ENCODE measurements around the gene PEBP1. TPM values are rescaled to one million over a fixed set of nuclear protein-coding genes. Genes with fewer than 3 reads are reported as not detected.

Gene PEBP1
- 100 to 1,000 TPM; 117 to 120 TPM for total RNA-seq

DNA sequence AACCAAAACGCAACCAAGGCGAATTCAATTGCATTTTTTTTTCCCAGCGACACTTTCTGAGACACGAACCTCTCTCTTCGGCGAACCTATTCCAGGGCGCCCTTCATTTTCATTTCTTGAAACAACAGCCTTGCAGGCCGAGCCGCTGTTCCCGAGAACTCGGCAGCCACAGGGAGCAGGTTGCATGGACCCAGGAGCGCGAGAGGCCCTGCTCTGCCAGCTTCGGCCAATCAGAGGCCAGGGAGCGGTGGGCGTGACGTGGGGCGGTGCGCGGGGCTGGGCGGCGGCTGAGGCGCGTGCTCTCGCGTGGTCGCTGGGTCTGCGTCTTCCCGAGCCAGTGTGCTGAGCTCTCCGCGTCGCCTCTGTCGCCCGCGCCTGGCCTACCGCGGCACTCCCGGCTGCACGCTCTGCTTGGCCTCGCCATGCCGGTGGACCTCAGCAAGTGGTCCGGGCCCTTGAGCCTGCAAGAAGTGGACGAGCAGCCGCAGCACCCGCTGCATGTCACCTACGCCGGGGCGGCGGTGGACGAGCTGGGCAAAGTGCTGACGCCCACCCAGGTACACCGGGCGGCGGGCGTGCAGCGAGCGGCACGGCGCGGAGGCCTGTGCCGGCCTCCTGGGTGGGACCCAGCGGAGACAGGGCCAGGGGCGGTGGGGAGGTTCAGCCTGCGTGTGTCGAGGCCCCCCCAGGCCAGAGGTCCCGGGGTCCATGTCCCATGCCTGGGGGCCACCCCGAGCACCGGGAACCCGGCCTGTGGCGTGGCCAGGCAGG is at the start of gene PEBP1:
Gene PEBP1 (plus strand): TSS at position 337 of the 771 bp plus-strand sequence. CDS start 86 bp downstream, at position 423.
- peak; percentile 95 for DNase-seq
- Mint-ChIP-seq H3K4me1 (ENCODE audit: low read depth) (peaks cover 31% of the 10 kb centered on the region), H3K9me3 (no peaks in the 10 kb centered on the region), H3K4me3 (peak within 1 kb of the TSS; percentile 98), H3K36me3 (ENCODE audit: low read depth) (peaks cover 12% of the 10 kb centered on the region), H3K27me3 (ENCODE audit: low read depth) (no peaks in the 10 kb centered on the region), H3K27ac (peak within 1 kb of the TSS; percentile 83)
- CTCF ChIA-PET = interaction anchor here (1.0 to 3.2 kb wide), 6 partner anchors 15 to 261 kb away, joined by 3 to 20 read pairs (median 5); partner anchors contain the start of gene SUDS3
- intact Hi-C loops (cut with micrococcal nuclease) = loop anchor here (1.0 to 10.0 kb wide), 7 partner anchors 75 to 946 kb away; partner anchors contain the start of genes FBXO21, RFC5, SUDS3 and WSB2

DNA sequence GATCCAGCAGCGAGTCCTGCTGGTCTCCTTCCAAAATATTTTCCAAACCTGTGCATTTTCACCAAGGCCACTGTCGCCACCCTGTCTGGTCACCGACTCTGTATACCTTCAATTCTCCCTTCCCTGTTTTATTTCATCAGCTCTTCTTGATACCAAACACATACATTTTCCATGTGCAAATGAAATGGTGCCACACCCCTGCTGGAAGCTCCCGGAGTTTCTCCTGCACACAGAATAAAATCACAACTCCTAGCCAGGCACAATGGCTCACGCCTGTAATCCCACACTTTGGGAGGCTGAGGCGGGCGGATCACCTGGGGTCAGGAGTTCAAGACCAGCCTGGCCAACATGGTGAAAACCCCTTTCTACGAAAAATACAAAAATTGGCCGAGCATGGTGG is 46.1 kb upstream of the PEBP1 start:
- Mint-ChIP-seq H3K4me1 (ENCODE audit: low read depth) (no peaks in the 10 kb centered on the region), H3K27ac (no peak overlapping the region), H3K9me3 (no peaks in the 10 kb centered on the region), H3K27me3 (ENCODE audit: low read depth) (no peaks in the 10 kb centered on the region), H3K4me3 (no peak overlapping the region), H3K36me3 (ENCODE audit: low read depth) (no peaks in the 10 kb centered on the region)
- CTCF ChIA-PET = interaction anchor here (0.8 kb wide), 1 partner anchor 253 kb away, joined by 3 read pairs; no protein-coding TSS in a partner anchor
- intact Hi-C loops (cut with micrococcal nuclease) = no loop called here
- DNase-seq = no peak

GRCh38 chr12:118094039-118094438 is 41.9 kb upstream of the PEBP1 start:
- Mint-ChIP-seq H3K9me3 (no peaks in the 10 kb centered on the region), H3K27me3 (ENCODE audit: low read depth) (no peaks in the 10 kb centered on the region), H3K36me3 (ENCODE audit: low read depth) (no peaks in the 10 kb centered on the region), H3K4me3 (no peak overlapping the region), H3K4me1 (ENCODE audit: low read depth) (no peaks in the 10 kb centered on the region), H3K27ac (no peak overlapping the region)
- CTCF ChIA-PET = interaction anchor here (1.0 kb wide), 1 partner anchor 17 kb away, joined by 4 read pairs; no protein-coding TSS in a partner anchor
- no peak for DNase-seq
- intact Hi-C loops (cut with micrococcal nuclease) = no loop called here

- CTCF ChIA-PET = no interaction called here
- H3K36me3 Mint-ChIP-seq (ENCODE audit: low read depth) = no peaks in the 10 kb centered on the region
- intact Hi-C loops (cut with micrococcal nuclease) = no loop called here
Observed at GRCh38 chr12:118098401-118098800, 37.5 kb upstream of the PEBP1 start.

DNA sequence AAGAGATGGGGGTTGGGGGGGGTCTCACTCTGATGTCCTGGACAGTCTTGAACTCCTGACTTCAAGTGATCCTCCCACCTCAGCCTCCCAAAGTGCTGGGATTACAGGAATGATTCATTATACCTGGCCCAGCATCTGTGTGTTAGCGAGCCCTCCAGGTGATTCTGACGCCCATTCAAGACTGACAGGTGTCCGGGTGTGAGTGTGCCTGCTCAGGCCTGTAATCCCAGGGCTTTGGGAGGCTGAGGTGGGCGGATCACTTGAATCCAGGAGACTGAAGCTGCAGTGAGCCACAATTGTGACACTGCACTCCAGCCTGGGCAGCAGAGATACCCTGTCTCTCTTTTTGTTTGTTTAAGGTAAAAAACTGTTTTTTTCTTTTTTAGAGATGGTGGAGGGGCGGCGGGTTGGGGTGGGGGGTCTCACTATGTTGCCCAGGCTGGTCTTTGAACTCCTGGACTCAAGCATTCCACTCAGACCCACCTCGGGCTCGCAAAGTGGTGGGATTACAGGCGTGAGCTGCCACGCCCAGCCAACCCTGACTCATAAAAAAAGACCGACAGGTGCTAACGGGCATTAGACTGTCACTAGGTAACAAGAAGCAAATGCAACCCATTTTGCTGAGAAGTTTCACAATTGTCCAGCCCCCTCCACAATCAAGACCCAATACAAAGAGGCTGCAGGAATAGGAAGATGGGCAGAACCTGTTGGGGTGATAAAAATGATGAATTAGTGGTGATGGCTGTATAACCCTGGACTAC is 36.8 kb upstream of the PEBP1 start:
- H3K4me3 Mint-ChIP-seq = no peak overlapping the region
- peaks cover 2% of the 10 kb centered on the region for H3K4me1 Mint-ChIP-seq (ENCODE audit: low read depth)
- H3K36me3 Mint-ChIP-seq (ENCODE audit: low read depth) = no peaks in the 10 kb centered on the region
- peaks cover 13% of the 10 kb centered on the region for H3K27me3 Mint-ChIP-seq (ENCODE audit: low read depth)
- no peaks in the 10 kb centered on the region for H3K9me3 Mint-ChIP-seq
- H3K27ac Mint-ChIP-seq = no peak overlapping the region
- intact Hi-C loops (cut with micrococcal nuclease) = no loop called here
- CTCF ChIA-PET = no interaction called here
- DNase-seq = no peak

More at GRCh38 chr12:118098401-118098800, 37.5 kb upstream of the PEBP1 start:
- peaks cover 13% of the 10 kb centered on the region for H3K27me3 Mint-ChIP-seq (ENCODE audit: low read depth)
- no peak overlapping the region for H3K4me3 Mint-ChIP-seq
- H3K4me1 Mint-ChIP-seq (ENCODE audit: low read depth) = peaks cover 2% of the 10 kb centered on the region
- H3K27ac Mint-ChIP-seq = no peak overlapping the region
- H3K9me3 Mint-ChIP-seq = no peaks in the 10 kb centered on the region
- no peak for DNase-seq

DNA sequence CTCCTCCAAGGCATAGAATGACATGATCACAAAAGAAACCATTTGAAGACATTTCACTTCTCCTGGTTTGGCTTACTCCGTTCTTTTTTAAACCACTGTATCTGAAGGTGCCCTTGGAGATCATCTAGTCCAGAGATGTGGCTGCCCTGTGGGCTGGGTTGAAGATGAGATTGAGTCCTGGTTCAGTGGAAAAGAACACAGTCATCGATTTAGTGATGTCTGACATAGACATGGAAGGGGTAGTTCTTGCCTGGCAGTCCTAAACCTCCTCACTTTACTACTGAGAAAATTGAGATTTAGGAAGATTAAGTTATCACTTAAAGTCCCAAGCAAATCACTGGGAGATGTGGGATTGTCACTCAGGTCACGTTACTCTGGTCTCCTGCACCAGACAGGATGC is 34.9 kb upstream of the PEBP1 start:
- intact Hi-C loops (cut with micrococcal nuclease) = no loop called here
- H3K27ac Mint-ChIP-seq = no peak overlapping the region
- H3K4me1 Mint-ChIP-seq (ENCODE audit: low read depth) = peaks cover 5% of the 10 kb centered on the region
- CTCF ChIA-PET = interaction anchor here (1.0 to 1.3 kb wide), 2 partner anchors 15 to 20 kb away, joined by 3 read pairs; no protein-coding TSS in a partner anchor
- H3K27me3 Mint-ChIP-seq (ENCODE audit: low read depth) = peaks cover 20% of the 10 kb centered on the region
- no peak overlapping the region for H3K4me3 Mint-ChIP-seq
- DNase-seq = no peak
- no peaks in the 10 kb centered on the region for H3K9me3 Mint-ChIP-seq
- H3K36me3 Mint-ChIP-seq (ENCODE audit: low read depth) = no peaks in the 10 kb centered on the region

DNA sequence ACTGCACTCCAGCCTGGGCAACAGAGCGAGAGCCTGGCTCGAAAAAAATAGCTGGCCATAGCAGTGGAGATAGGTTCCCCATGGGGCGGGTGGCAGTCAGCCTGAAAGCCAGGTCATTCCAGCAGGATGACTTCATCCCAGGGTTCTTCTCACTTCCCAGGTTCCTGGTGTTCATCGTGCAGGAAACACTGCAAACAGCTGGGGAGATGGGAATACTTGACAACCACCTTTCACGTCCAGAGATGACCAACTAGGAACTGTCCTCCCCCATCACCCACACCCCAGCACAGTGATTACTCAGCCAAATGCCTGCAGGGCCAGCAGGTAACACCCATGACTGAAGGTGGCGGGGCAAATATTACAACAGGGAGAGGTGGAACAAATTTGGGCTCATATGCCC is 33.9 kb upstream of the PEBP1 start:
- CTCF ChIA-PET = interaction anchor here (1.0 kb wide), 1 partner anchor 16 kb away, joined by 3 read pairs; no protein-coding TSS in a partner anchor
- intact Hi-C loops (cut with micrococcal nuclease) = loop anchor here (2.0 kb wide), 1 partner anchor 227 kb away; no protein-coding TSS in a partner anchor
- Mint-ChIP-seq H3K27ac (no peak overlapping the region), H3K27me3 (ENCODE audit: low read depth) (peaks cover 20% of the 10 kb centered on the region), H3K9me3 (no peaks in the 10 kb centered on the region), H3K4me3 (no peak overlapping the region), H3K36me3 (ENCODE audit: low read depth) (no peaks in the 10 kb centered on the region), H3K4me1 (ENCODE audit: low read depth) (peaks cover 5% of the 10 kb centered on the region)
- DNase-seq = no peak

DNA sequence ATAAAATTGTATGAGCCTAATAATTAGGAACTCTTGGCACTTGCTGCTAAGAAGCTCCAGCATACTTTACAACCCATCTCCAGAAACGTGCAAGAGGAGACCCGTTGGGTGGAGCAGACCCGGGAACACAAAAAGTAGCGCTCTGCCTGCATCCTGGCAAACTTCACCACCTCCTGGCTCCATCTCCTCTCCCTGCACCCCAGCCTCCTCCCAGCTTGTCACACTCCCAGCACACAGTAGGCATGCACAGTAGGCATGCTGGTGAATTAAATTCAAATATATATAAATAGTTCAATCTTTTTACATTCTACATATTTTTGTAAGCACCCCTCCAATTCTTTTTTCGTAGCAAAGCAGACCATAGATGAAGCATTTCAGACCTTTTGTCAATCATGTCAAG is 33.3 kb upstream of the PEBP1 start:
- no peaks in the 10 kb centered on the region for H3K36me3 Mint-ChIP-seq (ENCODE audit: low read depth)
- DNase-seq = no peak
- H3K4me3 Mint-ChIP-seq = peak overlapping the region; percentile 68
- intact Hi-C loops (cut with micrococcal nuclease) = loop anchor here (2.0 kb wide), 1 partner anchor 228 kb away; no protein-coding TSS in a partner anchor
- peaks cover 5% of the 10 kb centered on the region for H3K4me1 Mint-ChIP-seq (ENCODE audit: low read depth)
- no peak overlapping the region for H3K27ac Mint-ChIP-seq
- H3K9me3 Mint-ChIP-seq = no peaks in the 10 kb centered on the region
- H3K27me3 Mint-ChIP-seq (ENCODE audit: low read depth) = peaks cover 20% of the 10 kb centered on the region
- CTCF ChIA-PET = no interaction called here

GRCh38 chr12:118103201-118103600 is 32.7 kb upstream of the PEBP1 start:
- Mint-ChIP-seq H3K4me3 (peak overlapping the region; percentile 68), H3K9me3 (no peaks in the 10 kb centered on the region), H3K4me1 (ENCODE audit: low read depth) (peaks cover 5% of the 10 kb centered on the region), H3K27ac (no peak overlapping the region), H3K27me3 (ENCODE audit: low read depth) (peaks cover 20% of the 10 kb centered on the region), H3K36me3 (ENCODE audit: low read depth) (no peaks in the 10 kb centered on the region)
- intact Hi-C loops (cut with micrococcal nuclease) = loop anchor here (2.0 kb wide), 1 partner anchor 228 kb away; no protein-coding TSS in a partner anchor
- CTCF ChIA-PET = interaction anchor here (0.7 kb wide), 1 partner anchor 18 kb away, joined by 3 read pairs; no protein-coding TSS in a partner anchor
- DNase-seq = peak; percentile 7

DNA sequence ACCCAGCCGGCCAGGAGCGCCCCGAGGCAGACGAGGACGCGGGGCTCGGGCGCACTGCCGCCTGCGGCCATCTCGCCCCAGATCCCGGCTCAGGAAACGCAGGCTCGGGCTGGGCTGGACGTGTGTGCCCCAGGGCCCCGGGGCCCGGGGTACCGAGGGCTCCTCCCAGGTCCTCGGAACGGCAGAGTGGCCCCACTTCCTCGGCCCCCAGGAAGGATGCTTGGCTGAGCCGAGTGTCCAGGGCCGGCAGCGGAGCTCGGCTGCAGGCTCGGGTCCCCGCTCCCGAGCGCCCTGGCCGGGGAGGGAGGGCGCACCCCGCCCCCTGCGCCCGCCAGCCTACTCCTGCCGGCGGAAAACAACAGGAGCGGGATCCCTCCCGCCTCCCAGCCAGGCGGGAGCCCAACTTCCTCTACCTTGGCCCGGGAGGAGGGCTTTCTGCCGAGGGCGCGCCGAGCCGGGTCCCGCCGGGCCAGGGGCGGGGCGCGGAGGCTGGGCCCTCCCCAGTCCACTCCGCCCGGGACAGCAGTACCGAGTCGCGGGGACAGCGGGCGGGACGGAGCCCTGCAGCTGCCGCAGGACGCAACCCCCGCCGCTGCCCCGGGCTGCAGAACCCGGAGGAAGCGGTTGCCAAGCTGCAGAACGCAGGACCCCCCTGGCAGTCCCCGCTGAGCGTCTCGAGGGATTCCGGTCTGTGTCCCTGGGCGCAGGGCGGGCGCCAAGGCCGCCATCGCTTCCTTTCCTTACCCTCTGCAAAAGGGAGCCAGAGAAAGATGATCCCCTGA is 32.1 kb upstream of the PEBP1 start, which contains the start of gene VSIG10:
Gene VSIG10 (minus strand): TSS at position 411 of the 782 bp plus-strand sequence. CDS start 340 bp downstream, at position 71.
- intact Hi-C loops (cut with micrococcal nuclease) = loop anchor here (2.0 kb wide), 1 partner anchor 229 kb away; no protein-coding TSS in a partner anchor
- peak within 1 kb of the TSS; percentile 16 for H3K27ac Mint-ChIP-seq
- CTCF ChIA-PET = interaction anchor here (0.7 to 1.2 kb wide), 2 partner anchors 18 kb away, joined by 3 read pairs; no protein-coding TSS in a partner anchor
- H3K4me1 Mint-ChIP-seq (ENCODE audit: low read depth) = peaks cover 5% of the 10 kb centered on the region
- H3K9me3 Mint-ChIP-seq = no peaks in the 10 kb centered on the region
- peak; percentile 19 for DNase-seq
- H3K4me3 Mint-ChIP-seq = peak within 1 kb of the TSS; percentile 68
- H3K27me3 Mint-ChIP-seq (ENCODE audit: low read depth) = peaks cover 20% of the 10 kb centered on the region
- no peaks in the 10 kb centered on the region for H3K36me3 Mint-ChIP-seq (ENCODE audit: low read depth)

DNA sequence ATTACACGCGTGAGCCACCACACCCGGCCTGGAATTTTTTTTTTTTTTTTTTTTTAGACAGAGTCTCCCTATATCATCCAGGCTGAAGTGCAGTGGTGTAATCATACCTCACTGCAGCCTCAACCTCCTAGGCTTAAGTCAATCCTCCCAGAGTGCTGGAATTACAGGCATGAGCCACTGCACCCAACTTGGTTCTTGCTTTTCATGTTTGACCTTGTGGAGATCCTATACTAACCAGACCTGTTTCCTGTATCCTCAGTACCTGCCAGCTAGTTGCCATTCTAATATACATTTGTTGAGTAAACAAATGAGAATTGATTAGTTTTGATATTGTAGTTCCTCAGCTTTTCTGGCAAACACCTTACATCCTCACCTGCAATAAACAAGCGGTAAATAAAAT is 28.9 kb upstream of the PEBP1 start:
- Mint-ChIP-seq H3K36me3 (ENCODE audit: low read depth) (no peaks in the 10 kb centered on the region), H3K9me3 (no peaks in the 10 kb centered on the region), H3K4me1 (ENCODE audit: low read depth) (peaks cover 5% of the 10 kb centered on the region), H3K27me3 (ENCODE audit: low read depth) (peaks cover 16% of the 10 kb centered on the region), H3K27ac (no peak overlapping the region), H3K4me3 (no peak overlapping the region)
- CTCF ChIA-PET = no interaction called here
- intact Hi-C loops (cut with micrococcal nuclease) = no loop called here
- DNase-seq = no peak

All from activated naive CD4-positive, alpha-beta T cell treated with anti-CD3 and anti-CD28 coated beads for 36 hours (primary cell).